GM18517 (cell line): ENCODE measurements around the gene PTPRG.

Experiments
- ATAC-seq: cut with Tn5 transposase; IDR thresholded peaks from one replicate; pipeline ENCODE4 v1.9.1; 2021; ENCODE audit warnings: mild to moderate bottlenecking, moderate library complexity; ENCODE audit not compliant: unreplicated experiment

PTPRG gene

GRCh38 chr3:62084558-62084957 lies 523.2 kb downstream of the PTPRG start:
- no peak for ATAC-seq

- no peak for ATAC-seq
Observed at GRCh38 chr3:62088472-62089104, 527.2 kb downstream of the PTPRG start.

- no peak for ATAC-seq
Observed at GRCh38 chr3:62090066-62090465, 528.7 kb downstream of the PTPRG start.

GRCh38 chr3:62090519-62090918 lies 529.1 kb downstream of the PTPRG start:
- no peak for ATAC-seq

GRCh38 chr3:62093025-62093424 lies 531.7 kb downstream of the PTPRG start:
- ATAC-seq = no peak

GRCh38 chr3:62094461-62094860 lies 533.1 kb downstream of the PTPRG start:
- ATAC-seq = no peak

GRCh38 chr3:62095080-62095479 lies 533.7 kb downstream of the PTPRG start:
- no peak for ATAC-seq

GRCh38 chr3:62095756-62096155 lies 534.4 kb downstream of the PTPRG start:
- no peak for ATAC-seq

GRCh38 chr3:62096521-62096920 lies 535.1 kb downstream of the PTPRG start:
- no peak for ATAC-seq

- ATAC-seq = no peak
Observed at GRCh38 chr3:62097121-62097520, 535.8 kb downstream of the PTPRG start.

GRCh38 chr3:62098646-62099365 lies 537.4 kb downstream of the PTPRG start:
- ATAC-seq = no peak

- no peak for ATAC-seq
Observed at GRCh38 chr3:62100282-62100989, 539.1 kb downstream of the PTPRG start.

GRCh38 chr3:62101488-62101887 lies 540.1 kb downstream of the PTPRG start:
- ATAC-seq = no peak

- ATAC-seq = no peak
Observed at GRCh38 chr3:62103531-62103930, 542.2 kb downstream of the PTPRG start.

- no peak for ATAC-seq
Observed at GRCh38 chr3:62109534-62109933, 548.2 kb downstream of the PTPRG start.

- no peak for ATAC-seq
Observed at GRCh38 chr3:62110443-62111225, 549.3 kb downstream of the PTPRG start.

- ATAC-seq = no peak
Observed at GRCh38 chr3:62113092-62113491, 551.7 kb downstream of the PTPRG start.

- ATAC-seq = no peak
Observed at GRCh38 chr3:62114763-62115162, 553.4 kb downstream of the PTPRG start.

GRCh38 chr3:62117903-62118548 lies 556.7 kb downstream of the PTPRG start:
- no peak for ATAC-seq

- ATAC-seq = no peak
Observed at GRCh38 chr3:62119139-62119538, 557.8 kb downstream of the PTPRG start.

GRCh38 chr3:62122819-62123218 lies 561.4 kb downstream of the PTPRG start:
- ATAC-seq = no peak
